GM19438 (cell line): ENCODE measurements around the gene TMA16.
A peak's percentile ranks its signal among the peaks of the same experiment; 100 is the strongest.
"Not testable (repeated sequence)": the region's sequence is repeated elsewhere in the genome, so short reads cannot be mapped to it uniquely, and the experiment has no call there.

Experiments used
- ATAC-seq: cut with Tn5 transposase; IDR thresholded peaks from one replicate; pipeline ENCODE4 v1.9.1; 2021; ENCODE audit warnings: low read depth; ENCODE audit not compliant: unreplicated experiment

Gene TMA16

GRCh38 chr4:163505374-163505773 lies 10.9 kb downstream of the TMA16 start:
- ATAC-seq = no peak

GRCh38 chr4:163515198-163515597 lies 20.7 kb downstream of the TMA16 start:
- ATAC-seq = no peak

GRCh38 chr4:163523791-163524365 lies 29.4 kb downstream of the TMA16 start:
- no peak for ATAC-seq

- ATAC-seq = no peak
These were observed 31.5 kb downstream of the TMA16 start for GRCh38 chr4:163525982-163526381.

GRCh38 chr4:163527172-163527571 lies 32.7 kb downstream of the TMA16 start:
- no peak for ATAC-seq

GRCh38 chr4:163528653-163529052 lies 34.2 kb downstream of the TMA16 start:
- ATAC-seq = no peak

GRCh38 chr4:163534056-163534455 lies 39.6 kb downstream of the TMA16 start:
- ATAC-seq = no peak

- no peak for ATAC-seq
These were observed 41.2 kb downstream of the TMA16 start for GRCh38 chr4:163535657-163536056.

- no peak for ATAC-seq
These were observed 41.6 kb downstream of the TMA16 start for GRCh38 chr4:163536091-163536490.

- no peak for ATAC-seq
These were observed 42.6 kb downstream of the TMA16 start for GRCh38 chr4:163537114-163537513.

- ATAC-seq = not testable (repeated sequence)
These were observed 44.3 kb downstream of the TMA16 start for GRCh38 chr4:163538820-163539219.

- ATAC-seq = no peak
These were observed 46.0 kb downstream of the TMA16 start for GRCh38 chr4:163540448-163540847.

- no peak for ATAC-seq
These were observed 46.5 kb downstream of the TMA16 start for GRCh38 chr4:163540977-163541376.

- ATAC-seq = no peak
These were observed 47.8 kb downstream of the TMA16 start for GRCh38 chr4:163542275-163542674.

- peak; percentile 88 for ATAC-seq
These were observed 50.0 kb downstream of the TMA16 start for GRCh38 chr4:163544407-163545038.

- no peak for ATAC-seq
These were observed 54.2 kb downstream of the TMA16 start for GRCh38 chr4:163548481-163549243.

GRCh38 chr4:163550869-163551267 lies 56.4 kb downstream of the TMA16 start:
- no peak for ATAC-seq

- no peak for ATAC-seq
These were observed 58.7 kb downstream of the TMA16 start for GRCh38 chr4:163553146-163553545.

- ATAC-seq = no peak
These were observed 60.5 kb downstream of the TMA16 start for GRCh38 chr4:163554870-163555465.

GRCh38 chr4:163556177-163556576 lies 61.7 kb downstream of the TMA16 start:
- peak; percentile 52 for ATAC-seq

- no peak for ATAC-seq
These were observed 62.3 kb downstream of the TMA16 start for GRCh38 chr4:163556650-163557391.
